NCI-H2029 treated with DMSO at 0.1 percent for 48 hours (cell line): ENCODE measurements around the gene DHPS.
A peak's percentile ranks its signal among the peaks of the same experiment; 100 is the strongest.
"Not testable (repeated sequence)": the region's sequence is repeated elsewhere in the genome, so short reads cannot be mapped to it uniquely, and the experiment has no call there.

Experiments
- DNase-seq: peaks from one replicate; lab custom pipeline; 2025; lab: John Stamatoyannopoulos, UW

The DHPS gene

DNA sequence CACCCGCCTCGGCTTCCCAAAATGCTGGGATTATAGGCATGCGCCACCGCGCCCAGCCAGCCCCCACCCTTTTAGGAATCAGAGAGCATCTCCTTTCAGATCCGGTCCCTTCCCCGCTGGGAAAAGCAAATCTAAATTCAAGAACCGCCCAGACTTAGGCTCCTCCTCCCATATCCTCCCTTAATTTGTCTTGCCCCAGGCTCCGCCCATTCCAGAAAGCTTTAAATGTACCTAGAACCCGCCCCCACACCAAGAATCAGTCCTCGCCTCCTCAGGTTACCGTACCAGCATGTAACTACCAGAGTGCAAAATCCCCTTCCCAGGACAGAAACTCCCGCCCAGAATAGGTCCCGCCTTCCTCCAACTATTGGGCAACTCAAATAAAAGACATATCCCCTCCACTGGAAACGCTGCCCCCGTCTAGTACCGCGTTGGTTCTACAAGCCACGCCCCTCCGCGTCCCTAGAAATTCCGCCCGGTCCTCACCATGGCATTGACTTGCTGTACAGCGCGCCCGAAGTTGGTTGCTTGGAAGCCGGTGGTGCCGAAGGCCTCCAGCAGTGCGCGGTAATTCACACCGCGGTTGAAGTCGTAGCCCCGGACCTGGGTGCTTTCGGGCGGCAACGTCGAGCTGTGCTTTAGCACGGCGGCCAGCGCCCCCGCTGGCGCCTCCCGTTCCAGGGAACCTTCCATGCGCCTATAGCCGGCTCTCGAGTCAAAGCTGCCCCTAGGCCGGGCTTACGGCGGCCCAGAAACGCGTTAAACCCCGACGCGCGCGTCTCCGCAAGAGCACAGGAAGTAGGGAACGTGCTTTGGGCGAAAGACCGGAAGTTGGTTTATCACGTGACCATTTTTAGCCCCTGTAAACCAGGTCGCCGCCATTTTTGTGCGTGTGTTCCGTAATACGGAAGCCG, at the start of gene DHPS:
Gene DHPS, minus strand, starts transcription at position 807 of the 914 bp plus-strand sequence. Its CDS starts 114 bp downstream, at position 693.
- peak; percentile 92 for DNase-seq

DNA sequence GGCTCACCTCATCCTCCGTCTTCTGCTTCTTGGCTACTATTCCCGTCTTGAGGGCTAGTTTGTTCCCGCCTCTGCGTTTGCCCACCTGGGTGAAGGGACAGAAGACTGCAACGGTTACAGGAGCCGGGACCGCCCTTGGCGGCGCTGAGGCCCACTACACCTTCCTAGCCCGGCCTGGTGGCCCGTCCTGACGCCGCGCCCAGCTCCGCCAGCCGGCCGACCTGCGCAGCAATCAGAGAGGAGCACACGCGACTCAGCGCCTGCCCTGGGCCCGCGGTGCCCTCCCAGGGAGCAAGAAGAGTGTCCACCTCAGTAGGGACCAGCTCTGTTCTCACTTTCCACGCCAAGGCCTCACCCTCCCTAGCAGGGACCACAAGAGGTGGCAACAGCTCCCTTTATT, 49.7 kb upstream of the DHPS start:
- no peak for DNase-seq

DNA sequence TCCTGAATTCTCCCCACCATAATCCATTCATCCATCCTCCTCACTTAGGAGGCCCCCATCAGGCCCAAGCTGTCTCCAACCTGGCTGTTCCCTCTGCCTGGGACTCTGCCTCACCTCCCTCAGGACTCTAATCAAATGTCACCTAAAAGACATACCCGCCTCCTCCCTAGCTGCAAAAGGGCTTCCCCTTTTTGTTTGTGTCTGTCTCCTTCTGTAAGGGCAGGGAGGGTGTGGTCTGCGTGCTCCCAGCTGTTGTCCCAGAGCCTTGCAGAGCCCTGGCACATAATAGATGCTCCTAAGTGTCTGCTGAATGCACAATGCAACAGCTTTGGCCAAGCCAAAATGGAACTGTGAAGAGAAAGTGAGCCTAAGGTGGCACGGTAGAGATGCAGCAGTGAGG, 48.4 kb upstream of the DHPS start:
- no peak for DNase-seq

DNA sequence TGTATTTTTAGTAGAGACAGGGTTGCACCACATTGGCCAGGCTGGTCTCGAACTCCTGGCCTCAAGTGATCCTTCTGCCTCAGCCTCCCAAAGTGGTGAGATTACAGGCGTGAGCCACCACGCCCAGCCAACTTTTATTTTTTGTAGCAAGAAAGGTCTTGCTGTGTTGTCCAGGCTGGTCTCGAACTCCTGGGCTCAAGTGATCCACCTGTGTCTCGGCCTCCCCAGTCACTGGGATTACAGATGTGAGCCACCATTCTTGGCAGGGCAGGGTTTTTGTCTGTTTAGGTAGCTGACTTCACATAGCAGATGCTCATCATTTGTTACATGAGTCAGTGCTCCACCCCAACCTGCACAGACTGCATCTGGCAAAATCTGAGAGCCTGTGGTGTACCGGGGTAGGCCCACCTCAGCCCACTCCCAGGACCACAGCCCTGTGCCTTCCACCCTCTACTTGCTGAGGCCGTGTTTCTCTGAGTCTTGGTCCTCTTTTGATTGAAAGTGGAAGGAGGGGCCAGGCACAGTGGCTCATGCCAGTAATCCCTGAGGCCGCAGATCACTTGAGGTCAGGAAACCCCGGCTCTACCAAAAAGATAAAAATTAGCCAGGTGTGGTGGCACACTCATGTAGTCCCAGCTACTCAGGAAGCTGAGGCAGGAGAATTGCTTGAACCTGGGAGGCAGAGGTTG, 46.2 kb upstream of the DHPS start:
- DNase-seq: no peak

DNA sequence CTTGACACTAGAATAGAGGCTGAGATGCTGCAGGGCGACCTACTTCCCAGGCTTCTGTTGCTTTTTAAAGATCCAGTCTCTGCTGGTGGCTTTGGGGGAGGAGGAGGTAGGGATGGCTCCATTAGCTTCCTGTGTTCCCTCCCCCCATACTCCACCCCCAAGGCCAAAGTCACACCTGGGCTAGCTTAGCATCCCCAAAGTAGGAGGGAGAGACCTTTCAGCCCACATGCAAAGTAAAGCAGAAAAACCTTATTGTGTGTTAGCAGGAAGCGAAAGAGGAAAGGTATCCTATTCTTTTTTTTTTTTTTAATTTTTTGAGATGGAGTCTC, 45.3 kb upstream of the DHPS start:
- no peak for DNase-seq

DNA sequence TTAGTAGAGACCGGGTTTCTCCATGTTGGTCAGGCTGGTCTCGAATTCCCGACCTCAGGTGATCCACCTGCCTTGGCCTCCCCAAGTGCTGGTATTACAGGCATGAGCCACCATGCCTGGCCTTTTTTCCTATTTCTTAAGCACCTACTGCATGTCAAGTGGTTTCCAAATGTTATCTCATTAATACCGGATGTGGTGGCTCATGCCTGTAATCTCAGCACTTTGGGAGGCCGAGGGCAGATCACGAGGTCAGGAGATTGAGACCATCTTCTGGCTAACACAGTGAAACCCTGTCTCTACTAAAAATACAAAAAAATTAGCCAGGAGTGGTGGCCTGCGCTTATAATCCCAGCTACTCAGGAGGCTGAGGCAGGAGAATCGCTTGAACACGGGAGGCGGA, 43.9 kb upstream of the DHPS start:
- not testable (repeated sequence) for DNase-seq

DNA sequence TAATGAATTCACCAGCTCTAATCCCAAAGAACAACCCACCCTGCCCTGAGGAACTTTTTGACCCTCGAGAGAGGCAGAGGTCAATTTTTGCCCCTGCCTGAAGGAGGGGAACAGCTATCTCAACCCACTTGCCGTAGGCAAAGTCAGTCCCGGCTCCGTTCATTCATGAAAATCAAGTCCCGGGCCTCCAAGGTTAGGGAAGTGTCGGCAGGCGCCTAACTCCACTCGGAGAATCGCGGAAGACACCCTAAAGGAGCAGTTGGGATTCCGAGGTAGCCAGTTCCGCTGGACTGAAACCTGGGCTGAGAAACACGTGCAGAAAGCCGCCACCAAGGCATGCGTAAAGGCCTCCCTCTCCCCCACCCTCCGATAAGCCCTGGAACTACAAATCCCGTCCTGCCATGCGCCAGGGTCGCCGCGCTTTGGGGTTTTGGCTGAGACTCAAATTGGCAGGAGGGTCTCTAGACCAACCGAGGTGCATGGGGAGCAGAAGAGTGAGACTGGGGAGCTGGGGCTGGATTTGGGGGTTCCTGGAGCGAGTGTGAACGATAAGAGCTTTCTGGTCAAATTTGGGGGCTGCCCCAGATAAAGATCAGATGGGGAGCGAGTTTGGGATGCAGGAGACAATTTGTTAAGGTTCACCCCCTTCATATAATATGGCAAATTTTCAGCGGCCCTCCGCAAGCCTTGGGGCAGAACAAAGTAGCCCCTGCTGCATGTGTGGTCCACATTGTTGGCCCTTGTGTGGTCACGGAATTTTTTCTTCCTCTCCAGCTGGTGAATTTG, 42.2 kb upstream of the DHPS start, which contains the start of gene TNPO2:
Gene TNPO2, minus strand, starts transcription at position 292 of the 786 bp plus-strand sequence. CDS start 2,955 bp downstream, outside the sequence.
- peak; percentile 57 for DNase-seq

DNA sequence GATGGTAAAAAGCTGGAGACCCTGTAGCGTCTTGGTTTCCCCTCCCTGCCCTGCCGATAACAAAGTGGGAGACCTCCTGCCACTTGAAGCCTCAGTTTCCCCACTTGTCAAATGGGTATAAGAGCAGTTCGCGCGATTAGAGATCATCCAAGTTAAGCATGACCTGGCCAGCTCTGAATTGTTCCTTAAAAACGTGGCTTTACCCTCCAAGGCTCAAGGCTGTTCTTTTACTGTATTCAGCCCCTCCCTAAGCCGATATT, 41.6 kb upstream of the DHPS start:
- no peak for DNase-seq

DNA sequence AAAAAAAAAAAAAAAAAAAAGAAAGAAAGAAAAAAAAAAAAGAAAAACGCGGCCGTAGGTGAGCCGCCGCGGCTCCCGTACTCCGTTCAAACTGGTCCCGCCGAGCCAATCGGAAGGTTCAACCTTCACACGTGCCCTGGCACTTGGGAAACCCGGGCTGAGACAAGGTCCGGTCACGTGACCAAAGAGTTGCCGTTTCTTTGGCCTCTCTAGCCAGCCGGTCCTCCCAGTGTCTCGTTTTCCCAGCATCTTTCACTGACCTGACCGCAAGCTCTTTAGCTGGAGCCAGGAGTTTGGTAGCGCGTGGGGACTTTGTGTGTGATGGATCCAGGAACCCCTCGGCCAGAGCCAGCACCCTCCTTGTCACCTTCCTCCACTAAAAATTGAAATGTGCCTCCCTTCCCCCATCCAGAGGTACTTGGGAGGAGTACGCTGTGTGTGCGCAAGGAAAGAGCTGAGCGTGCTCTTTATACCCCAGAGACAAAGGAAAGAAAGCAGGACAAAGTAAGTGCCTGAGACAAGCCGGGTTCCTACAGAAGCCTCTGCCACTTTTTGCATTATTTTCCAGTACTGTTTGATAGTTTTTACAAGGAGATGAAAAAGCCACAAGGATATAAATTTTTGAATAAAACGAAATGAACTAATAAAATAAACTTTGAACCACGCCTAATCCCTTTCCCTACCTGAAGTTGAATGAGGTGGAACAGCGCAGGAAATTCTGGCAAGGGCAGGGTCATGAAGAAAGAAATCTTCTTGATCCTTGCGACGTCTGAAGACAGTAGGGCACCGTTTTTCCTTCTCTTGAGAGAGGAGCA, 41.1 kb upstream of the DHPS start:
- peak; percentile 91 for DNase-seq

DNA sequence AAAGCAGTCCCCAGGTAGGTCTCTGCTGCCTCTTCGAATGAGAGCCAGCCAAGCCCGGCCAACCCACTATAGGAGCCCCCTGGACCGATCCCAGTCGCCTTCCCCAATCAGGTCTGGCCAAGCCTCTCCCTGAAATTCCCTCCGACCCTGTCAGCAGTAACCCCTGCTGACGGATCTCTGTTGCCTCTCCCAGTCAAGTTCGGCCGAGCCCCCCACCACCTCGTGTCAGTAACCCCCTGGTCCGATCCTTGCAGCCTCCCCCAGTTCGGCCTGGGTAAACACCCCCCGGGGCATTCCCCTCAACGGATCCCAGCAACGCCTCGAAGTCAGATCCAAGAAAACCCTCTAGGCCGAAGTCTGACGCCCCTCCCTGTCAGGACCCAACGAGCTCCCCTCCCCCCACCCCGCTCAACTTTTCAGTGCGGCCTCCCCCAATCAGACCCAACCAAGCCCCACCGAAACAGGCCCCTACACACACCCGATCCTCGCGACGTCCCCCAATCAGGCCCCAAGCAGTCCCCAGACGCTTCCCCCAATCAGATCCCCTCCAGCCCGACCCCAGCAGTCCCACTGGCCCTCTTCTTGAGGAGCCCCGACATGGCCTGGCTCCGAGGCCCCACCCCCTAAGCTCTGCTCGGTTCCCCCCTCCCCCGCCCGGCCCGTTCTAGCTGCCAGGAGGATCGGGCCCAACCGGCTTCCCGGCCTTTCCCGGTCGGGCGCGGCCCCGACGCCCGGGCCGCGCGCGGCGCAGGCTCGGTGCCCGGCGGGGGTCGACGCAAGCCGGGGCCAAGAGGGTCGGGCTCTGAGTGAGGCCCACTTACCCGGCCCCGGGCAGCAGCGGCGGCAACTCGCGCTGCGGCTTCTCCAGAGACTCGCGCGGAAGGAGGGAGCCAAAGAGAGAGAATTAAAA, 40.2 kb upstream of the DHPS start:
- DNase-seq: no peak

DNA sequence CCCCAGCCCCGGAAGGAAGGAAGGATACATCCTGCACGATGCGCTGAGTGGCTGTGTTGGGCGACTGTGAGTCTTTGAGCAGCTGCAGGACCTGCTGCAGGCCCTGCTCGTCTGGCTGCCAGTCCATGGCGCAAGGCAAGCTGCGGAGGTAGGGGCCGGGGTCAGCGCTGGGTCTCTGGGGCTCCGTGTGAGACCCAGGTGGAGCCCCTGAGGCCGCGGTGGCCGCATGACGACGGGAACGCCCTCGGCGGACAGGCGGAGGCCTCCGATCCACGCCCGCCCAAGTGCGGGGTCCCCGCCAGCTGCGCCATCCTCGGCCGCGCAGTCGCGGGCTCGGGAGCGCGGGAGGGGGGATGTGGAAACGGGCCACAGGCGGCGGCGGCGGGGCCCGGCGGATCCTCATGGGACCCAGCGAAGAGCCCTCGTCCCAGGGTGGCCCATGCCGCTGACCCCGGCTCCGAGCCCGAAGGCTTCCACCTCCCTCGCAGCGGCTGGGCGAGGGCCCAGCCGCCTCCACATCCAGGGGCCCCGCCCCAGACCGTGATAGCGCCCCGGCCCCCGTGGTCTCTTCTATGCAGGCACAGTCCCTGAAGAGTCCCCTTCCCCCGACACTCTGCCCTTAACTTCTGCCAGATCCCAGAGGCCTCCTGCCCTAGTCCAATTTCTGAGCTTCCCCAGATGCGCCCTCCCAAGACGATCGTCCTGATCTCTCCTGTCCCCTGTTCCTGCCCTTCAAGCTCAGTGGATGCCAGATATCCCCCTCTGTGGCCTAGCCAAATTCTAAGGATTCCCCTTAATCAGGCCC, 39.4 kb upstream of the DHPS start:
- no peak for DNase-seq

DNA sequence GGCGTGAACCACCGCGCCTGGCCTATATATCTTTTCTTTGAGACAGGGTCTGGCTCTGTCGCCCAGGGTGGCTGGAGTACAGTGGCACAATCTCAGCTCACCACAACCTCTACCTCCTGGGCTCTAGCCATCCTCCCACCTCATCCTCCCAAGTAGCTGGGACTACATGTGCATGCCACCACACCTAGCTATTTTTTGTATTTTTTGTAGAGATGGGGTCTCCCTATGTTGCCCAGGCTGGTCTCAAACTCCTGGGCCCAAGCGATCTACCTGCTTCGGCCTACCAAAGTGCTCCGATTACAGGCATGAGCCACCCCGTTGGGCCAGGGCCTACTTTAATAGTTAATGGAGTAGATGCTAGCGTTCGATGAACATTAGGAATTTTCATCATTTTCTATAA, 38.6 kb upstream of the DHPS start:
- DNase-seq: no peak

DNA sequence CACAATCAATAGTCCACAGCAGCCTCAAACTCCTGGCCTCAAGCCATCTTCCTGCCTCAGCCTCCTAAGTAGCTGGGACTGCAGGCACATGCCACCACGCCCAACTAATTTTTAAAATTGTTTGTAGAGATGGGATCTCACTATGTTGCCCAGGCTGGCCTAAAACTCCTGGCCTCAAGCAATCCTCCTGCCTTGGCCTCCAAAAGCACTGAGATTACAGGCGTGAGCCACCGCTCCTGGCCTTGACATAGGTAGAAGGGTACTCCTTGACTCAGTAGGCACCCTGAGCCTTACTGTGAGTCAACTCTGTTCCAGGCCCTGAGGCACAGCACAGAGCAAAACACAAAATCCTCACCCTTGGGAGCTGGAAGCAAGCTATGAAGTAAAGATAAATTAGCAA, 34.2 kb upstream of the DHPS start:
- DNase-seq: no peak

DNA sequence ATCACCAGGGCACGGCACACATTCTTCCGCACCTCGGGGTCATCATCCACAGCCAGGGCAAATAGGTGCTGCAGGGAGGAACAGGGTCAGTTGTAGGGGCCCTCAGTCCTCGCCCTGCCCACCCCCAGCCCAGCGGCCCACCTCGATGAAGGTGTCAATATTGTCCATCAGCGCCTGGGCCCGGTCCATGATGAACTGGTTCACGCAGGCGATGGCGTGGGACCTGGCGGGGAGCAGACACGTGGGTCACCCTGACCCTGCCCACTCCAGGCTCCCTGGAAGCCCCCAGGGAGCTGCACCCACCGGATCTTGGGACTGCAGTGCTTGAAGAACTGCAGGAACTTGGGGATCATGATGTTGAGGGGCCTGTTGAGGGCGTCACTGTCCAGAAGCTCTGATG, 33.4 kb upstream of the DHPS start:
- DNase-seq: no peak

DNA sequence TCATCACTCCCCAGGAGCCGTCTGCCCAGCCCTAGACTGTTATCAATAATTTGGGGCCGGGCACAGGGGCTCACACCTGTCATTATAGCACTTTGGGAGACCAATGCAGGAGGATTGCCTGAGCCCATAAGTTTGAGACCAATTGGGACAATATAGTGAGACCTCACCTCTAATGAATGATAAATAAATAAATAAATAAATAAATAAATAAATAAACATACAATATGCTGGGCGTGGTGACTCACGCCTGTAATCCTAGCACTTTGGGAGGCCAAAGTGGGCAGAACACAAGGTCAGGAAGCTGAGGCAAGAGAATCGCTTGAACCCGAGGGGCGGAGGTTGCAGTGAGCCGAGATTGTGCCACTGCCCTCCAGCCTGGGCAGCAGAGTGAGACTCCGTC, 31.6 kb upstream of the DHPS start:
- not testable (repeated sequence) for DNase-seq

DNA sequence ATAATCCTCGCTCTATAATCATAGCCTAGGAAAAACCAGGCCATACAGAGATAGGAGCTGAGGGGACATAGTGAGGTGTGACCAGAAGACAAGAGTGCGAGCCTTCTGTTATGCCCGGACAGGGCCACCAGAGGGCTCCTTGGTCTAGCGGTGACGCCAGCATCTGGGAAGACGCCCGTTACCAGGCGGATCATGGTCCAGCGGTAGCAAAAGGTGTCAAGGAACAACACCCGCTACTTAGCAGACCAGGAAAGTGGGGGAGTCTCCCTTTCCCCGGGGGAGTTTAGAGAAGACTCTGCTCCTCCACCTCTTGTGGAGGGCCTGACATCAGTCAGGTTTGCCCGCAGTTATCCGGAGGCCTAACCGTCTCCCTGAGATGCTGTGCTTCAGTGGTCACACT, 30.4 kb upstream of the DHPS start:
- DNase-seq: not testable (repeated sequence)

DNA sequence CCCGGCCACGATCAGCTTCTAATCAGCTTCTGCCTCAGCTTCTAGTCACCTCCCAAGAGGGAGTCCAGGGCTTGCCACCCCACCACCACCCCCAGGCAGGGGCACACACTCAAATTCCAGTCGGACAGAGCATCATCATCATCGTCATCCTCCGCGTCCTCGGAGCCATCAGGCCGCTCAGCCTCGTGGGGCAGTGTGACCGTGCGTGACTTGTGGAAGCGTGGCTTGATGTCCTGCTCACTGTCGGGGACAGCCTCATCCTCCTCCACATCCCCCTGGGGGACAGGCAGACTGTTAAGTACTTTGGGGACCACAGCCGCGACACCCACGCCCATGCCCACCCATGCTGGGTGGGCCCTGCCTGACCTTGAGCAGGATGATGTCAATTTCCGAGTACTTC, 29.5 kb upstream of the DHPS start:
- DNase-seq: no peak

DNA sequence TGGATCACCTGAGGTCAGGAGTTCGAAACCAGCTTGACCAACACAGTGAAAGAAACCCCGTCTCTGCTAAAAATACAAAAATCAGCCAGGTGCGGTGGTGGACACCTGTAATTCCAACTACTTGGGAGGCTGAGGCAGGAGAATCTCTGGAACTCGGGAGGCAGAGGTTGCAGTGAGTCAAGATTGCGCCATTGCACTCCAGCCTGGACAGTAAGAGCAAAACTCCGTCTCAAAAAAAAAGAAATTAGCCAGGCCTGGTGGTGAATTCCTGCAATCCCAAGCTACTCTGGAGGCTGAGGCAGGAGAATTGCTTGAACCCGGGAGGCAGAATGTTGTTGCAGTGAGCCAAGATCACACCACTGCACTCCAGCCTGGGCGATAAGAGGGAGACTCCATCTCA, 27.0 kb upstream of the DHPS start:
- no peak for DNase-seq

DNA sequence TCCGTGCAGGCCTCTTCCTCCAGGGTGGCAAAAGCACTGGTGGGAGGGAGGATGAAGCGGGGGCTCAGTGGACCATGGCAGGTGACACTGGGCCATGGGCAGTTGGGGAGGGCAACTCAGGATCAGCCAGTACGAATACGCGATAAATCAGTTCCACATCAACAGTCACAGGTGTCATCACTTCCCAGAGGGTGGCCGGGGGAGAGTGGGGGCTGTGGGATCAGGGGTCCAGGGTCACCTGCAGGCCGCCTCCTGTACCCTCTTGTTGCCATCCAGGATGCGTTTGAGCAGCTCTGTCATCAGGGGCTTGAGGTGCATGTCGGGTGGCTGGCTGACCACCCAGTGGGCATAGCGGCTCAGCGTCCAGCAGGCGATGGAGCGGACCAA, 24.6 kb upstream of the DHPS start:
- no peak for DNase-seq
